ENCODE results near the gene GABRR2.

DNA sequence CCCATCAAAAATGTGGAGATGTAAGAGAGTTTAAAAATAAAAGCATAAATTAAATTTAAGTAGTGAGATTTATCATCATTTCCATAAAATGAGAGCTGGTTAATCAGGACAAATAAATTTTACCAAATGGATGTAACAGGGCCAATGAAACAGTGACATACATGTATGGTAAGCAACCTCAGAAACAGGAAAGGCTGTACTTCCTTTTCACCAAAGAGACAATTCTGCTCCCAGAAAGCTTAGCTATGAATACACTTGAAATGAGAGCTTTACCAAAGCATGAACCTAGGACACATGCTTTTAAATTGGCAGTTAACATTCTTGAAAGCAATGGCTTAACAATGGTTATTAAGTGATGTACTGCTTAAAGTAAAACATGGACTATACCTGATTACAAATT is 49.5 kb upstream of the GABRR2 start:
- TF ChIP-seq POLR2A (IDR thresholded peaks at IDR 0.05) (no peak), POLR2AphosphoS5 (IDR thresholded peaks at IDR 0.05) (no peak)

All from prostate gland (tissue), 1 donor.